Natural killer cell (primary cell): Measurements from ENCODE around the gene MAPK12. TPM values are rescaled to one million over a fixed set of nuclear protein-coding genes. Genes with fewer than 3 reads are reported as not detected.
A peak's percentile ranks its signal among the peaks of the same experiment; 100 is the strongest.

Experiments used
- ATAC-seq, 3 donors: fragments of 150-1000 bp in 2 of 3; fragments of 200-7000 bp in 1 of 3; cut with Tn5 transposase; 1 replicate in 1 of 3; 2 replicates in 2 of 3; pipeline ENCODE4 v1.10.0; 2021; ENCODE audit warnings: mild to moderate bottlenecking in 2 of 3, moderate library complexity in 2 of 3
- DNase-seq, 2 donors: peaks; one replicate each; pipeline versions ENCODE4 v3.0.0 to v3.0.0-alpha.2; 2013 to 2021; ENCODE audit warnings: mixed read lengths in 1 of 2
- H3K27ac ChIP-seq: one replicate; pipeline ENCODE4 v1.5.1; 2013; ENCODE audit warnings: mild to moderate bottlenecking, low read length
- H3K27me3 ChIP-seq: one replicate; pipeline ENCODE4 v1.6.1; 2013; ENCODE audit warnings: low read length; ENCODE audit not compliant: control insufficient read depth, insufficient read depth
- H3K36me3 ChIP-seq: one replicate; pipeline ENCODE4 v1.6.1; 2013; ENCODE audit warnings: low read length; ENCODE audit not compliant: control insufficient read depth, insufficient read depth
- H3K4me1 ChIP-seq: one replicate; pipeline ENCODE4 v1.6.1; 2013; ENCODE audit warnings: low read length; ENCODE audit not compliant: control insufficient read depth, insufficient read depth
- H3K4me3 ChIP-seq: one replicate; pipeline ENCODE4 v1.5.1; 2013; ENCODE audit warnings: low read length
- H3K9me3 ChIP-seq: one replicate; pipeline ENCODE4 v1.6.1; 2013; ENCODE audit warnings: low read length; ENCODE audit not compliant: control insufficient read depth, insufficient read depth
- H3K27ac Mint-ChIP-seq, 2 donors: one replicate each; pipeline ENCODE4 v1.8.0; 2022; ENCODE audit warnings: mild to moderate bottlenecking in 2 of 2, mixed read lengths in 2 of 2, moderate library complexity in 1 of 2
- H3K27me3 Mint-ChIP-seq, 2 donors: one replicate each; pipeline ENCODE4 v1.8.0; 2022; ENCODE audit warnings: low read depth in 2 of 2, mixed read lengths in 2 of 2
- H3K36me3 Mint-ChIP-seq: one replicate; pipeline ENCODE4 v1.8.0; 2022; ENCODE audit warnings: mixed read lengths
- H3K4me1 Mint-ChIP-seq, 2 donors: one replicate each; pipeline ENCODE4 v1.8.0; 2022; ENCODE audit warnings: mixed read lengths in 2 of 2
- H3K4me3 Mint-ChIP-seq: one replicate; pipeline ENCODE4 v1.8.0; 2022; ENCODE audit warnings: mild to moderate bottlenecking, moderate library complexity, mixed read lengths
- H3K9me3 Mint-ChIP-seq, 2 donors: one replicate each; pipeline ENCODE4 v1.8.0; 2022; ENCODE audit warnings: mixed read lengths in 2 of 2
- CTCF ChIP-seq: fragments of 200-600 bp; IDR thresholded peaks from one replicate; pipeline ENCODE4 v1.8.0; 2022; ENCODE audit warnings: antibody characterized with exemption
- WGBS: methylation state at CpG from one replicate; pipeline ENCODE4 v1.1.7; 2013; ENCODE audit warnings: missing lambda C conversion rate; ENCODE audit not compliant: insufficient coverage; 5-methylcytosine and 5-hydroxymethylcytosine counted together
- intact Hi-C: fragments of 100-400 bp; cut with micrococcal nuclease; formaldehyde crosslinking; loops from one replicate; pipeline ENCODE4 v1.14.2; 2022
- total RNA-seq, 4 donors: library from RNA; stranded (reverse); fragments of 120-200 nt in 1 of 4; gene quantifications; one replicate each; pipeline versions ENCODE4 v1.2.3 to v1.2.4, GENCODE V29; 2013 to 2022

Gene MAPK12
- total RNA-seq, 3 donors from 2014 or later (not counting 1 experiment from before 2014, with no cell fraction given), result 2.2 to 2.5 (median 2.4) TPM

GRCh38 chr22:50233223-50233622, 28.3 kb downstream of the MAPK12 start:
- no peak for TF ChIP-seq CTCF
- Mint-ChIP-seq H3K36me3 (no peaks in the 10 kb centered on the region), H3K4me3 (no peak overlapping the region), H3K4me1 (peaks cover 20 to 36% of the 10 kb centered on the region in 2 donors), H3K27me3 (no peaks in the 10 kb centered on the region), H3K9me3 (no peaks in the 10 kb centered on the region), H3K27ac (no peak overlapping the region)
- intact Hi-C loops, result no loop called here
- ATAC-seq (no peak), DNase-seq (no peak)
- peaks cover 22% of the 10 kb centered on the region for H3K36me3 ChIP-seq
- no peak overlapping the region for H3K4me3 ChIP-seq
- 92% methylated on average over 18 of the region's 18 CpGs for WGBS
- H3K27ac ChIP-seq, result no peak overlapping the region
- H3K4me1 ChIP-seq, result peaks cover 8% of the 10 kb centered on the region
- H3K27me3 ChIP-seq, result no peaks in the 10 kb centered on the region
- no peaks in the 10 kb centered on the region for H3K9me3 ChIP-seq

GRCh38 chr22:50232481-50233151, 28.9 kb downstream of the MAPK12 start:
- WGBS, result 97% methylated on average over 20 of the region's 20 CpGs
- intact Hi-C loops, result no loop called here
- Histone ChIP-seq H3K4me1 (peaks cover 8% of the 10 kb centered on the region), H3K27ac (no peak overlapping the region), H3K9me3 (no peaks in the 10 kb centered on the region), H3K27me3 (no peaks in the 10 kb centered on the region), H3K4me3 (no peak overlapping the region), H3K36me3 (peaks cover 23% of the 10 kb centered on the region)
- no peaks in the 10 kb centered on the region for H3K27me3 Mint-ChIP-seq
- H3K27ac Mint-ChIP-seq, result no peak overlapping the region
- ATAC-seq (no peak), DNase-seq (no peak)
- TF ChIP-seq CTCF, result no peak
- no peaks in the 10 kb centered on the region for H3K36me3 Mint-ChIP-seq
- no peak overlapping the region for H3K4me3 Mint-ChIP-seq
- H3K4me1 Mint-ChIP-seq, result peaks cover 20 to 36% of the 10 kb centered on the region in 2 donors
- H3K9me3 Mint-ChIP-seq, result no peaks in the 10 kb centered on the region

GRCh38 chr22:50229370-50229769, 32.1 kb downstream of the MAPK12 start:
- H3K4me3 ChIP-seq, result no peak overlapping the region
- no peak overlapping the region for H3K27ac ChIP-seq
- Mint-ChIP-seq H3K9me3 (no peaks in the 10 kb centered on the region), H3K27ac (peak overlapping the region in 1 of 2 donors; percentile 65), H3K4me3 (no peak overlapping the region), H3K4me1 (peaks cover 7 to 19% of the 10 kb centered on the region in 2 donors), H3K27me3 (no peaks in the 10 kb centered on the region), H3K36me3 (peaks cover under 1% of the 10 kb centered on the region)
- no peaks in the 10 kb centered on the region for H3K4me1 ChIP-seq
- no peaks in the 10 kb centered on the region for H3K27me3 ChIP-seq
- TF ChIP-seq CTCF, result no peak
- H3K36me3 ChIP-seq, result peaks cover 45% of the 10 kb centered on the region
- intact Hi-C loops, result no loop called here
- ATAC-seq (no peak), DNase-seq (no peak)
- WGBS, result 98% methylated on average over 15 of the region's 16 CpGs
- no peaks in the 10 kb centered on the region for H3K9me3 ChIP-seq

GRCh38 chr22:50228366-50228765, 33.1 kb downstream of the MAPK12 start:
- Histone ChIP-seq H3K36me3 (peaks cover 49% of the 10 kb centered on the region), H3K27me3 (no peaks in the 10 kb centered on the region), H3K27ac (no peak overlapping the region), H3K9me3 (no peaks in the 10 kb centered on the region), H3K4me3 (no peak overlapping the region), H3K4me1 (no peaks in the 10 kb centered on the region)
- no peak for TF ChIP-seq CTCF
- H3K9me3 Mint-ChIP-seq, result no peaks in the 10 kb centered on the region
- H3K4me1 Mint-ChIP-seq, result peaks cover 0 to 11% of the 10 kb centered on the region in 2 donors
- 94% methylated on average over 9 of the region's 9 CpGs for WGBS
- intact Hi-C loops, result no loop called here
- H3K36me3 Mint-ChIP-seq, result peaks cover 7% of the 10 kb centered on the region
- no peak for DNase-seq
- H3K27ac Mint-ChIP-seq, result peak overlapping the region in 1 of 2 donors; percentile 65
- H3K27me3 Mint-ChIP-seq, result no peaks in the 10 kb centered on the region
- no peak overlapping the region for H3K4me3 Mint-ChIP-seq
- ATAC-seq, result no peak
